Testis (tissue), 3 donors: Measurements from ENCODE around the gene C1orf216. TPM values are rescaled to one million over a fixed set of nuclear protein-coding genes. Genes with fewer than 3 reads are reported as not detected.

Experiments
- DNase-seq: peaks from one replicate; pipeline ENCODE4 v3.0.0-alpha.2; 2019
- H3K27ac ChIP-seq, 2 donors: fragments of 200-600 bp; sonication (generic); one replicate each; pipeline ENCODE4 v1.5.1; 2019
- H3K27me3 ChIP-seq: fragments of 200-600 bp; sonication (generic); one replicate; pipeline ENCODE4 v1.5.1; 2019
- H3K36me3 ChIP-seq: fragments of 200-600 bp; sonication (generic); one replicate; pipeline ENCODE4 v1.5.1; 2017; ENCODE audit warnings: low read depth; ENCODE audit errors: missing control alignments
- H3K4me1 ChIP-seq: fragments of 200-600 bp; sonication (generic); one replicate; pipeline ENCODE4 v1.5.1; 2019
- H3K4me3 ChIP-seq, 2 donors: fragments of 200-600 bp; sonication (generic); one replicate each; pipeline ENCODE4 v1.5.1; 2017 to 2019
- H3K9me3 ChIP-seq: fragments of 200-600 bp; sonication (generic); one replicate; pipeline ENCODE4 v1.5.1; 2017
- CTCF ChIP-seq, 3 experiments: fragments of 450-650 bp in 2 of 3; fragments of 200-600 bp in 1 of 3; sonication (generic) in 1 of 3; IDR thresholded peaks; one replicate each; pipeline ENCODE4 v1.5.1; 2016 to 2019; ENCODE audit warnings: antibody characterized with exemption in 3 of 3, mild to moderate bottlenecking in 2 of 3, moderate library complexity in 1 of 3
- POLR2A ChIP-seq: fragments of 450-650 bp; IDR thresholded peaks from one replicate; pipeline ENCODE4 v1.6.1; 2017; ENCODE audit warnings: antibody characterized with exemption, mild to moderate bottlenecking, moderate library complexity
- WGBS, 2 donors: methylation state at CpG; one replicate each; pipeline ENCODE4 v1.1.5; 2018; 5-methylcytosine and 5-hydroxymethylcytosine counted together
- intact Hi-C: fragments of 100-400 bp; cut with DNase I; formaldehyde crosslinking; loops from one replicate; pipeline ENCODE4 v1.15.1; 2023; ENCODE audit warnings: low total_unique reads
- polyA plus RNA-seq: library from polyadenylated mRNA; stranded (reverse); fragments of 350-450 nt; fragmentation: Illumina TruSeq; extraction: RNeasy Lipid Tissue Mini Kit (QIAGEN cat#74804); gene quantifications from one replicate; pipeline ENCODE4 v1.2.3, GENCODE V29; 2014; ENCODE audit warnings: low read depth, low replicate concordance; ENCODE audit not compliant: insufficient read depth
- total RNA-seq, 2 donors: library from RNA; depleted of rRNA; stranded (reverse); fragments of >200 nt; gene quantifications; one replicate each; pipeline ENCODE4 v1.2.3, GENCODE V29; 2016

The C1orf216 gene
- total and polyA plus RNA-seq, 3 donors from 2014 or later: 17.7 to 20.5 (median 19.8) TPM

GRCh38 chr1:35666916-35667315 is 51.8 kb downstream of the C1orf216 start:
- TF ChIP-seq POLR2A (no peak), CTCF (IDR thresholded peaks at IDR 0.05) (no peak)
- no peak for DNase-seq
- 50 to 63% methylated on average over 1 of the region's 1 CpG for WGBS, 2 donors

GRCh38 chr1:35666216-35666615 is 52.5 kb downstream of the C1orf216 start:
- no peak for TF ChIP-seq POLR2A
- TF ChIP-seq CTCF (IDR thresholded peaks at IDR 0.05): no peak
- Histone ChIP-seq H3K27me3 (no peaks in the 10 kb centered on the region), H3K27ac (no peak overlapping the region), H3K4me3 (no peak overlapping the region), H3K36me3 (no peaks in the 10 kb centered on the region), H3K4me1 (no peaks in the 10 kb centered on the region), H3K9me3 (no peaks in the 10 kb centered on the region)
- intact Hi-C loops: no loop called here
- no peak for DNase-seq
- WGBS, 2 donors: 90 to 91% methylated on average over 2 of the region's 2 CpGs

More at GRCh38 chr1:35666916-35667315, 51.8 kb downstream of the C1orf216 start:
- no peaks in the 10 kb centered on the region for H3K27me3 ChIP-seq
- no peaks in the 10 kb centered on the region for H3K9me3 ChIP-seq
- H3K4me3 ChIP-seq: no peak overlapping the region
- H3K27ac ChIP-seq: no peak overlapping the region
- H3K4me1 ChIP-seq: no peaks in the 10 kb centered on the region
- no peaks in the 10 kb centered on the region for H3K36me3 ChIP-seq
- intact Hi-C loops: no loop called here

Other genes starting within 250 kb of the C1orf216 start
- gene KIAA0319L, start 161.5 kb downstream of the C1orf216 start, total RNA-seq: 10 to 100 TPM; 90.1 TPM
- gene KIAA0319L, start 161.5 kb downstream of the C1orf216 start, polyA plus RNA-seq: 55.6 TPM
- 10 to 100 TPM; 33.8 to 33.9 TPM for gene NCDN, start 161.1 kb downstream of the C1orf216 start, total RNA-seq
- 27.3 TPM for gene NCDN, start 161.1 kb downstream of the C1orf216 start, polyA plus RNA-seq
- gene TFAP2E, start 145.6 kb downstream of the C1orf216 start, total RNA-seq: 1 to 10 TPM; 1.9 to 4.0 TPM
- gene TFAP2E, start 145.6 kb downstream of the C1orf216 start, polyA plus RNA-seq: 1.9 TPM
- 10 to 100 TPM; 46.8 to 50.1 TPM for gene PSMB2, start 77.4 kb downstream of the C1orf216 start, total RNA-seq
- 59.9 TPM for gene PSMB2, start 77.4 kb downstream of the C1orf216 start, polyA plus RNA-seq
- gene CLSPN, start 51.1 kb upstream of the C1orf216 start, total RNA-seq: 10 to 100 TPM in 1 of 2 donors, 1 to 10 TPM in 1; 8.8 to 28.8 TPM
- 4.9 TPM for gene CLSPN, start 51.1 kb upstream of the C1orf216 start, polyA plus RNA-seq
- 10 to 100 TPM; 17.4 to 24.0 TPM for gene AGO4, start 89.1 kb upstream of the C1orf216 start, total RNA-seq
- 21.6 TPM for gene AGO4, start 89.1 kb upstream of the C1orf216 start, polyA plus RNA-seq
- 10 to 100 TPM; 32.3 to 41.9 TPM for gene AGO1, start 164.3 kb upstream of the C1orf216 start, total RNA-seq
- 11.5 TPM for gene AGO1, start 164.3 kb upstream of the C1orf216 start, polyA plus RNA-seq
- 10 to 100 TPM; 42.6 to 47.2 TPM for gene AGO3, start 212.2 kb upstream of the C1orf216 start, total RNA-seq
- gene AGO3, start 212.2 kb upstream of the C1orf216 start, polyA plus RNA-seq: 22.4 TPM